Spleen (tissue), 11 donors: ENCODE measurements around the gene NDRG4. TPM values are rescaled to one million over a fixed set of nuclear protein-coding genes. Genes with fewer than 3 reads are reported as not detected.

Experiments used
- DNase-seq: peaks from one replicate; pipeline ENCODE4 v3.0.0-alpha.2; 2020
- H3K27ac ChIP-seq, 8 donors: fragments of 200-600 bp; sonication (generic) in 7 of 8; 1 replicate in 4 of 8; 2 replicates in 4 of 8; pipeline versions ENCODE4 v1.5.0 to v1.8.0; 2016 to 2021; ENCODE audit warnings: inconsistent platforms in 4 of 8, mild to moderate bottlenecking in 4 of 8, moderate library complexity in 1 of 8
- H3K27me3 ChIP-seq, 7 donors: fragments of 200-600 bp; sonication (generic) in 6 of 7; replicated peaks in 1 of 7; 1 replicate in 4 of 7; 2 replicates in 3 of 7; pipeline versions ENCODE4 v1.5.0 to v1.8.0; 2016 to 2021; ENCODE audit warnings: inconsistent platforms in 3 of 7, mild to moderate bottlenecking in 1 of 7
- H3K36me3 ChIP-seq, 6 donors: fragments of 200-600 bp; sonication (generic) in 5 of 6; 1 replicate in 4 of 6; 2 replicates in 2 of 6; pipeline versions ENCODE4 v1.5.0 to v1.8.0; 2016 to 2021; ENCODE audit warnings: inconsistent platforms in 2 of 6
- H3K4me1 ChIP-seq, 6 donors: fragments of 200-600 bp; sonication (generic) in 5 of 6; 1 replicate in 3 of 6; 2 replicates in 3 of 6; pipeline versions ENCODE4 v1.5.0 to v1.8.0; 2016 to 2021; ENCODE audit warnings: inconsistent platforms in 3 of 6
- H3K4me3 ChIP-seq, 8 donors: fragments of 200-600 bp; sonication (generic) in 7 of 8; 1 replicate in 4 of 8; 2 replicates in 4 of 8; pipeline versions ENCODE4 v1.5.0 to v1.8.0; 2016 to 2021; ENCODE audit warnings: inconsistent platforms in 4 of 8, mild to moderate bottlenecking in 4 of 8, moderate library complexity in 2 of 8
- H3K9me3 ChIP-seq, 8 donors: fragments of 200-600 bp; sonication (generic) in 7 of 8; 1 replicate in 4 of 8; 2 replicates in 4 of 8; pipeline versions ENCODE4 v1.5.0 to v1.8.0; 2016 to 2021; ENCODE audit warnings: inconsistent platforms in 4 of 8
- POLR2A ChIP-seq, 3 donors: fragments of 450-650 bp; IDR thresholded peaks; one replicate each; pipeline ENCODE4 v1.5.1; 2017; ENCODE audit warnings: antibody characterized with exemption in 3 of 3, mild to moderate bottlenecking in 1 of 3
- POLR2AphosphoS5 ChIP-seq, 3 donors: sonication (generic); formaldehyde crosslinking; IDR thresholded peaks; one replicate each; pipeline ENCODE4 v1.5.1; 2017; ENCODE audit warnings: antibody characterized with exemption in 3 of 3
- WGBS, 5 donors: extraction: QIAGEN DNeasy Blood & Tissue Kit in 3 of 5; methylation state at CpG; one replicate each; pipeline versions ENCODE4 v1.1.5 to v1.1.7; 2013 to 2018; 5-methylcytosine and 5-hydroxymethylcytosine counted together
- intact Hi-C: fragments of 100-400 bp; cut with DNase I; formaldehyde crosslinking; loops from one replicate; pipeline ENCODE4 v1.15.0; 2023; ENCODE audit warnings: low total_unique reads
- polyA plus RNA-seq, 3 donors: library from polyadenylated mRNA; stranded (reverse); fragments of 200-250 nt; gene quantifications; one replicate each; pipeline ENCODE4 v1.2.1, GENCODE V29; 2013
- total RNA-seq, 7 donors: library from RNA; depleted of rRNA in 3 of 7; stranded (reverse); fragments of >200 nt in 3 of 7; fragmentation: NEBNext Ultra II Directional in 4 of 7; extraction: Animal tissue kit (Norgen Biotek cat#: 25700) in 4 of 7; gene quantifications; one replicate each; pipeline versions ENCODE4 v1.1.0 to v1.2.1, GENCODE V29; 2016 to 2021
- TF ChIP-seq, protein P1 (sequence below), 11 experiments: fragments of 200-600 bp in 7 of 11; fragments of 450-650 bp in 4 of 11; sonication (generic) in 4 of 11; IDR thresholded peaks in 8 of 11; conservative IDR thresholded peaks in 3 of 11; 1 replicate in 7 of 11; 2 replicates in 4 of 11; pipeline versions ENCODE4 v1.4.0 to v1.8.0; 2016 to 2021; ENCODE audit warnings: antibody characterized with exemption in 11 of 11, inconsistent platforms in 4 of 11, mild to moderate bottlenecking in 1 of 11
- donor health status: healthy with polysubstance abuse.
- donor health status: DM: no; HTN: no; CAD: no; lungs with moderate emphysema.
- donor health status: DM: no; HTN: no; CAD: no.
- donor health status: Bipolar disorder and iron deficiency.
- donor health status: healthy.
- donor health status: DM: no; HTN: no; CAD: no.
- donor health status: DM: yes; HTN: yes; CAD: no.

The NDRG4 gene
- total and polyA plus RNA-seq, 10 donors: 9.4 to 115 (median 43.6) TPM

DNA sequence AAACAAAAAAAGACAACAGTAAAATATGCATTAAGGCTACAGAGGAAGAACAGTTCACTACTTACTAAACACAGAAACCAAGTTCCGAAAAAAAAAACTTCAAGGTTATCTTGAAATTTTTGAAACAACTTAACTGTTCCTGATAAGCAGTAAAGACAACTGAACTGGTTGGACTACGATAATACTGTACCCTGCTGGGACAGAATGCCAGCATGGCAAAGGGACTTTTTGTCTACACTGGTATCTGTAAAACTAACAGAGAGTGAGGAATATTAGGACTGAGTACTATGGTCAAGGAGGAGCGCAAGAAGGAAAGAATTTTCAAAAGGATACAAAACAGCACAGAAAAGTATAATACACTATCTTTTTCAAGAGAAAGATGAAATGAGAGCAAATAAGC is 35.2 kb downstream of the NDRG4 start:
- Histone ChIP-seq H3K9me3 (no peaks in the 10 kb centered on the region), H3K4me1 (no peaks in the 10 kb centered on the region), H3K4me3 (no peak overlapping the region), H3K36me3 (peaks cover 23 to 100% (median 98%) of the 10 kb centered on the region in 6 donors), H3K27ac (no peak overlapping the region), H3K27me3 (no peaks in the 10 kb centered on the region)
- WGBS, 5 donors: 91 to 96% (median 94%) methylated on average over 3 of the region's 3 CpGs
- TF ChIP-seq POLR2AphosphoS5 (IDR thresholded peaks at IDR 0.05) (no peak), POLR2A (IDR thresholded peaks at IDR 0.05) (no peak)
- no peak for DNase-seq
- intact Hi-C loops: no loop called here

DNA sequence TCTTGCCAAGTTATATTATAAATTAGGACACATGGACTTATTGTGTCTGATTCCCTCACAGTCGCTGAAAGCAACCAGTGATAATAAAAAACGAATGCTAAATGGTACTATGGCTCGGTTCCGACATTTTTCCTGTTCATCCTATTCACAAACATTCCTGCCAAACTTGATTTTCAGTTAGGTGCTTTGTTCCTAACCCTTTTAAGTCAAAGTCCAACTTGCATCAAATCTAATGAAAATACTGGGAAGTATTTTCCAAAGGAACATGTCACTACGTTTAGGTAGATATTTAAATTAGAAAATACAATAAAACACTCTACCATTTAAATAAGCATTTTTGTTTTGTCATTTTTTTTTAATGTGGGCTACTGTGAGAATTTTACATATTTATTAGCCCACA is 36.3 kb downstream of the NDRG4 start:
- WGBS, 5 donors: 85 to 92% (median 87%) methylated on average over 5 of the region's 5 CpGs
- H3K4me1 ChIP-seq: no peaks in the 10 kb centered on the region
- H3K27ac ChIP-seq: no peak overlapping the region
- intact Hi-C loops: no loop called here
- TF ChIP-seq, protein P1, sequence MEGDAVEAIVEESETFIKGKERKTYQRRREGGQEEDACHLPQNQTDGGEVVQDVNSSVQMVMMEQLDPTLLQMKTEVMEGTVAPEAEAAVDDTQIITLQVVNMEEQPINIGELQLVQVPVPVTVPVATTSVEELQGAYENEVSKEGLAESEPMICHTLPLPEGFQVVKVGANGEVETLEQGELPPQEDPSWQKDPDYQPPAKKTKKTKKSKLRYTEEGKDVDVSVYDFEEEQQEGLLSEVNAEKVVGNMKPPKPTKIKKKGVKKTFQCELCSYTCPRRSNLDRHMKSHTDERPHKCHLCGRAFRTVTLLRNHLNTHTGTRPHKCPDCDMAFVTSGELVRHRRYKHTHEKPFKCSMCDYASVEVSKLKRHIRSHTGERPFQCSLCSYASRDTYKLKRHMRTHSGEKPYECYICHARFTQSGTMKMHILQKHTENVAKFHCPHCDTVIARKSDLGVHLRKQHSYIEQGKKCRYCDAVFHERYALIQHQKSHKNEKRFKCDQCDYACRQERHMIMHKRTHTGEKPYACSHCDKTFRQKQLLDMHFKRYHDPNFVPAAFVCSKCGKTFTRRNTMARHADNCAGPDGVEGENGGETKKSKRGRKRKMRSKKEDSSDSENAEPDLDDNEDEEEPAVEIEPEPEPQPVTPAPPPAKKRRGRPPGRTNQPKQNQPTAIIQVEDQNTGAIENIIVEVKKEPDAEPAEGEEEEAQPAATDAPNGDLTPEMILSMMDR (IDR thresholded peaks at IDR 0.05 in 8 of 11, conservative IDR thresholded peaks at IDR 0.05 in 3 of 11): no peak
- no peak for TF ChIP-seq POLR2AphosphoS5 (IDR thresholded peaks at IDR 0.05)
- no peak for TF ChIP-seq POLR2A (IDR thresholded peaks at IDR 0.05)
- H3K4me3 ChIP-seq: no peak overlapping the region
- no peak for DNase-seq
- H3K9me3 ChIP-seq: no peaks in the 10 kb centered on the region
- no peaks in the 10 kb centered on the region for H3K27me3 ChIP-seq
- H3K36me3 ChIP-seq: peaks cover 20 to 100% (median 98%) of the 10 kb centered on the region in 6 donors

DNA sequence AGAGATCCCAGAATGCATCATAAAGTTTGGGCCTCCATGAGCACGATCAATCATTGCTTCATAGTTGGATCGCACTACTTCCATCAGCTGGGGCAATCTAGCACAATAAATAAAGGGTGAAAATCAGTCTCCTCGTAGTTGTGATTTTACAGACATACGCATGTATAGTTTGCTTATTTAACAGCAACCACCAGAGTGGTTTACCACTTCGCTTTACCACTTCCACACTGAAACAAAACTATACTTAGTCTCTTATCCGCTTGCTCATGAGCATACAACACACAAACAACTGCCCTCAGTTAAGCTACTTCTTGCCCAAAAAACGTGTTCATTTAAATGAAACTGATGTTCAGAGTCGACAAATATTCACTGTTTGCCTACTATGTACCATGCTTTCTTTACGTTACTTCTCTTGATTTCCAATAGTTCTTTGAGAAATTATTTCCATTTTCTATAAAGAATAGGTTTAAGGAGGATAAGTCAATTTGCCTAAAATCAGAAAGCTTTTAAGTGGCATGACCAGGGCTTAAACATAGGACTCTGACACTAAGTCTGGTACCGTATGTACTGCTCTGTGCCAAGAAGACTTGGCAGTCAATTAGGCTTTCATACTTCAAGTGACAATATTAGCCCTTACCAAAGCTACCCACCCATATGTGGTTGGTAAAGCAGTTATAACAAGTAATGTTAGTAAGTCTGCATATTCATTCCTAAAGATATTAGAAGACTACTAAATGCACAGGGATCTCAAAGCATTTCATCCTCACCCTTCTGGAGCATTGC is 37.4 kb downstream of the NDRG4 start:
- Histone ChIP-seq H3K27ac (no peak overlapping the region), H3K27me3 (no peaks in the 10 kb centered on the region), H3K9me3 (no peaks in the 10 kb centered on the region), H3K4me3 (no peak overlapping the region), H3K4me1 (no peaks in the 10 kb centered on the region), H3K36me3 (peaks cover 20 to 100% (median 98%) of the 10 kb centered on the region in 6 donors)
- DNase-seq: no peak
- 81 to 90% (median 83%) methylated on average over 10 of the region's 10 CpGs for WGBS, 5 donors
- intact Hi-C loops: no loop called here
- TF ChIP-seq POLR2AphosphoS5 (IDR thresholded peaks at IDR 0.05) (no peak), POLR2A (IDR thresholded peaks at IDR 0.05) (no peak)
- TF ChIP-seq, protein P1 (IDR thresholded peaks at IDR 0.05 in 8 of 11, conservative IDR thresholded peaks at IDR 0.05 in 3 of 11): no peak

DNA sequence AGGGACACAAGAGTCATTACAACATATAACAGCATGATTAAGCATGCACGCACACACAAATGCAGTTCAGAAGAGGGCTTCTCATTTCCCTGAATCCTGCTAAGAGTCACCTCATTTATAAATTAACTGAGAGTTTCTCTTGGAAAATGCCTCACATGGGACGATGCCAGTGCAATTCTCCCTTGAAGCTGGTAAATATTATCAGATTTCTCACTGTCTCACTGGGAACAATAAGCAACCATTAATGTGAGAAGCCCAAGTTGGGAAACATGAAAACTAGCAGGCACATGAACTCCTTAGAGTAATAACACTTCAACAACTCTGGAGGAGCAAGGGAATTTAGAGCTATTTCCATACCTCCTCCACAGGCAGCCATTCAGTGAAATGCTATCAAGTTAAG is 41.8 kb downstream of the NDRG4 start:
- intact Hi-C loops: no loop called here
- Histone ChIP-seq H3K27ac (no peak overlapping the region), H3K36me3 (peaks cover 18 to 100% (median 99%) of the 10 kb centered on the region in 6 donors), H3K4me3 (no peak overlapping the region), H3K27me3 (no peaks in the 10 kb centered on the region), H3K4me1 (no peaks in the 10 kb centered on the region), H3K9me3 (no peaks in the 10 kb centered on the region)
- DNase-seq: no peak
- TF ChIP-seq POLR2AphosphoS5 (IDR thresholded peaks at IDR 0.05) (no peak), POLR2A (IDR thresholded peaks at IDR 0.05) (no peak)
- TF ChIP-seq, protein P1 (IDR thresholded peaks at IDR 0.05 in 8 of 11, conservative IDR thresholded peaks at IDR 0.05 in 3 of 11): no peak
- 88 to 95% (median 93%) methylated on average over 2 of the region's 2 CpGs for WGBS, 5 donors
